ENCODE data around the gene DIDO1. TPM values are rescaled to one million over a fixed set of nuclear protein-coding genes. Genes with fewer than 3 reads are reported as not detected.

The DIDO1 gene
- total and polyA plus RNA-seq, 2 of the 13 experiments (the other 11 are each of a cell fraction or from before 2014, with no cell fraction given) = 75.0 to 75.1 TPM

GRCh38 chr20:62952373-62952967 is 26.2 kb upstream of the DIDO1 start, which contains the start of gene SLC17A9 (continued):
- no peak; the same call in 1 of the 2 replicates for TF ChIP-seq ZSCAN5A (CRISPR knock-in tag; IDR thresholded peaks at IDR 0.05; ENCODE audit: borderline replicate concordance)
- TF ChIP-seq IKZF4 (CRISPR knock-in tag; IDR thresholded peaks at IDR 0.05; ENCODE audit: borderline replicate concordance, low read depth, not compliant biosample characterization) = peak; percentile 51
- 0 out of 2 replicates have a peak, but pooled peaks have one; percentile 89 for TF ChIP-seq LRRFIP1 (CRISPR knock-in tag; conservative IDR thresholded peaks at IDR 0.05)
- peak; percentile 89 for TF ChIP-seq SKIL (CRISPR knock-in tag; IDR thresholded peaks at IDR 0.05; ENCODE audit: borderline replicate concordance)
- TF ChIP-seq AHR (CRISPR knock-in tag; IDR thresholded peaks at IDR 0.05) = peak; percentile 56; the same call in 1 of the 2 replicates
- peak; percentile 14; the same call in 1 of the 2 replicates for TF ChIP-seq TP53 (CRISPR knock-in tag; conservative IDR thresholded peaks at IDR 0.05)
- no peak for TF ChIP-seq ZSCAN12 (CRISPR knock-in tag; IDR thresholded peaks at IDR 0.05)
- no peak for TF ChIP-seq SUZ12 (IDR thresholded peaks at IDR 0.05; ENCODE audit: low read depth, low read length)
- TF ChIP-seq NFYC (CRISPR knock-in tag; IDR thresholded peaks at IDR 0.05) = peak; percentile 62
- peak; percentile 64; the same call in 1 of the 2 replicates for TF ChIP-seq CENPT (CRISPR knock-in tag; IDR thresholded peaks at IDR 0.05; ENCODE audit: low read depth)
- peak; percentile 57; the same call in 1 of the 2 replicates for TF ChIP-seq YEATS2 (CRISPR knock-in tag; IDR thresholded peaks at IDR 0.05; ENCODE audit: borderline replicate concordance)
- TF ChIP-seq CERS6 (CRISPR knock-in tag; IDR thresholded peaks at IDR 0.05) = 0 out of 2 replicates have a peak, but pooled peaks have one; percentile 28
- peak; percentile 73; the same call in 1 of the 2 replicates for TF ChIP-seq ZNF343 (CRISPR knock-in tag; IDR thresholded peaks at IDR 0.05)
- peak; percentile 88 for TF ChIP-seq HDAC2 (CRISPR knock-in tag; IDR thresholded peaks at IDR 0.05)
- TF ChIP-seq CREM (IDR thresholded peaks at IDR 0.05) = peak; percentile 75
- TF ChIP-seq CREM (CRISPR knock-in tag; IDR thresholded peaks at IDR 0.05) = peak; percentile 64
- TF ChIP-seq ZNF18 (CRISPR knock-in tag; IDR thresholded peaks at IDR 0.05; ENCODE audit: insufficient replicate concordance) = peak; percentile 80
- TF ChIP-seq POGK (CRISPR knock-in tag; conservative IDR thresholded peaks at IDR 0.05) = peak; percentile 47; the same call in 1 of the 2 replicates

All from HepG2 (cell line).